Dermis lymphatic vessel endothelial cell (primary cell): ENCODE results near the gene FUZ. TPM values are rescaled to one million over a fixed set of nuclear protein-coding genes. Genes with fewer than 3 reads are reported as not detected.

ENCODE experiments used
- total RNA-seq: library from RNA; depleted of rRNA; stranded (reverse); fragments of >200 nt; gene quantifications from 2 replicates; pipeline ENCODE4 v1.2.1, GENCODE V29; 2014

FUZ gene, protein sequence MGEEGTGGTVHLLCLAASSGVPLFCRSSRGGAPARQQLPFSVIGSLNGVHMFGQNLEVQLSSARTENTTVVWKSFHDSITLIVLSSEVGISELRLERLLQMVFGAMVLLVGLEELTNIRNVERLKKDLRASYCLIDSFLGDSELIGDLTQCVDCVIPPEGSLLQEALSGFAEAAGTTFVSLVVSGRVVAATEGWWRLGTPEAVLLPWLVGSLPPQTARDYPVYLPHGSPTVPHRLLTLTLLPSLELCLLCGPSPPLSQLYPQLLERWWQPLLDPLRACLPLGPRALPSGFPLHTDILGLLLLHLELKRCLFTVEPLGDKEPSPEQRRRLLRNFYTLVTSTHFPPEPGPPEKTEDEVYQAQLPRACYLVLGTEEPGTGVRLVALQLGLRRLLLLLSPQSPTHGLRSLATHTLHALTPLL
- 12.2 and 14.2 TPM in 2 replicates for total RNA-seq

DNA sequence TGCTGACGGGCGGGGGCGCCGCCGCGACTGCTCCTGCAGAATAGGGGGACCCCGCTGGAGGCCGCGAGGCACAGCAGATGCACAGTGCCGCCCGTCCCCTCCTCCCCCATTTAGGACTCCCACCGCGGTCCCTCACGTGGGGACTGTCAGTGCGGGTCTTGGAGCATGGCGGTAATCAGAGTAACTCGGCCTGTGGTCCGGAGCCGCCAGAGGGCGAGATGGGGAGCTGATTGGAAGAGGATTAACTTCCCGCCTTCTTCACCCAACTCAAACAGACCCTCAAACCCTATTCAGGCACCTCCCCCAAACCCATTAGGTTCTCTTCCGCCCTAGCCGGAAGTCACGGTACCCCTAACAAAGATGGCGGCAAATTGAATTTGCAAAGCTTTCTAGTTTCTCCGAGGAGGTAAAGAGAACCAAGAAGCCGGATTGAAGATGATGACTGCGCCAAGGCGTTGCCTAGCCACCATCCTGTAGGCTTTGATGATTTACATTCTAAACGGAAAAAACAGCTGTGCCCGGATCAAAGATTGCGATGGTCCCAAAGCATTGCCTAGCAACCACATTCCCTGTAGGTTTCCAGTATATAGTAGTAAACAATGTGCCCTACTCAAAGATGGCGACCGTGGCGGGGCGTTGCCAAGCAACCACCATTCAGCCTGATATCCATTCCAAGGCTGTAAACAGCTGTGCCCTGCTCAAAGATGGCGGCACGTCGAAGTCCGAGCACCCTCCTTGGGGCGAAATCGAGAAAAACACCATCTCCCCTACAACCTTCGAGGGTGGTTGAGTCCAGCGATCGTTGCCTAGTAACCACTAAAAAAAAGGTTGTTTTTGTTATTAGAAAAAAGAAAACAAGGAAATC lies at the start of gene FUZ:
Gene FUZ, minus strand, starts transcription at position 296 of the 865 bp plus-strand sequence. Its CDS starts 186 bp downstream, at position 110.

DNA sequence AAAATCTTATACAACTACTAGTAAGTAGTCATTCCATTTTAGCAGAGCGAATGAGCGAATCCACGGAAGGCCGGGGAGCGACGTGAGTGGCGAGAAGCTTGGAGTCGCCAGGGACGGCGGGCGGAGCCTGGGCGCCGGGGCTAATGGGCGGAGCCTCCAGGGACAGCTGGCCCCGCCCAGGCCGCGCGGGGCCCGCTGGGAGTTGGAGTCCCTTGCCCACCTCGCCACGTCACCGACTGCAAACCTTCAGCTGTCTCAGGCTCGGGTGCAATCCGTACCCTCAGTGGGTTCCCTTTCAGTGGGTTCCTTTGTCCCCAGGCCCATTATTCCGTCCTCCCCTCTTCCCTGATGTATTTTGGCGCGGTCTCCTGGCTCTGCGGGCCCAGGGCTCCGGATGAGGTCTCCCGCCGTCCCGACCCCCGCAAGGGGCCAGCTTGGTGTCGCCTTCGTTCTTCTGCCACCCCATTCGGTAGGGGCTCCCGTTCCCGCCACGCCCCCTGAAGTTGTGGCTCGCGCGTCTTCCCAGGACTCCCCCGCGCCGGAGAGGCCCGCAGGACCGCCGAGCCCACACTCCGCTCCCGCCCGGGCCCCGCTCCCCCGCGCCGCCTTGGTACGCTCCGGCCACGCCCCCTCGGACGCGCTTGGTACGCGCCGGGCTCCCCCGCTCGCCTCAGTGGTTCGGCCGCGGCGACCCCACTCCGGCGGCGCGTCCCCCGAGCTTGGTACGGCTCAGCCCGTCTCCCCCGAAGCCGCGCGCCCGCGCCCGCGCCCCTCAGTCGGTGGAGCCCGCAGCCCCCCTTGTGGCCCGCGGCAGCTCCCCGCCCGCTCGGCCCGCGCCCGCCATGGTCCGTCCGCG lies 37.6 kb upstream of the FUZ start, which contains the start of gene PTOV1:
Gene PTOV1, plus strand, starts transcription at position 673 of the 856 bp plus-strand sequence.

GRCh38 chr19:49817964-49818648 lies 5.0 kb upstream of the FUZ start, which contains the start of gene MED25:
Gene MED25, plus strand, starts transcription at chr19:49818289. Its CDS starts 53 bp downstream, at chr19:49818342.

GRCh38 chr19:49766930-49767299 lies 46.2 kb downstream of the FUZ start, which contains the start of gene AP2A1:
Gene AP2A1, plus strand, starts transcription at chr19:49767001. Its CDS starts 133 bp downstream, at chr19:49767134.

DNA sequence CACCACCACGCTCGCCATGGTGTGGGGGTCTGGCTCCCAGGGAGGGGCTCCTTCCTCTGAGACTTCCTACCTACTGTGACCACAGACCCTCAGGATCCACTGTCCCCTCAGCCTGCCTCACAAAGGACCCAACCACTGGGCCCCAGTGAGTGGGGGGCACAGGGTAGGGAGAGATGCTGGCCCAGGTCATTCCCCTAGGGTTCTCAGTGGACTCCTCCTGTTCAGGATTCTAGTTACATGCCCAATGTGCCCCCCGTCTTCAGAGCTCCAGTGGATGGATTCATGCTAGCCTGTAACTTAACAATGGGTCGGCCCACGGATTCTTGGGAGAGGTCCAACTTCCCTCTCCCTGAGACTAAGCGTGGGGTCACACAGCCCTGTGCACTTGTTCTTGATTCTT lies 49.9 kb downstream of the FUZ start, which contains the start of gene TSKS:
Gene TSKS, minus strand, starts transcription at position 77 of the 400 bp plus-strand sequence. Its CDS starts 59 bp downstream, at position 18.

Other genes with a start within 250 kb of the FUZ start
- 83.2 and 95.1 TPM in 2 replicates for gene NOSIP, start 232.7 kb downstream of the FUZ start, total RNA-seq
- gene PRRG2, start 232.0 kb downstream of the FUZ start, total RNA-seq: 9.0 and 12.1 TPM in 2 replicates
- 1.0 and 1.6 TPM in 2 replicates for gene PRR12, start 222.1 kb downstream of the FUZ start, total RNA-seq
- gene RRAS, start 173.1 kb downstream of the FUZ start, total RNA-seq: 13.0 and 20.7 TPM in 2 replicates
- gene SCAF1, start 171.1 kb downstream of the FUZ start, total RNA-seq: 4.3 and 4.9 TPM in 2 replicates
- 28.6 and 36.0 TPM in 2 replicates for gene IRF3, start 147.4 kb downstream of the FUZ start, total RNA-seq
- gene BCL2L12, start 147.4 kb downstream of the FUZ start, total RNA-seq: 2.6 and 3.4 TPM in 2 replicates
- gene PRMT1, start 136.0 kb downstream of the FUZ start, total RNA-seq: 308 and 326 TPM in 2 replicates
- 0.22 and 0.52 TPM in 2 replicates for gene ADM5, start 123.7 kb downstream of the FUZ start, total RNA-seq
- gene CPT1C, start 122.2 kb downstream of the FUZ start, total RNA-seq: 11.8 and 12.5 TPM in 2 replicates
- under 0.01 TPM in 2 replicates for gene TSKS, start 50.0 kb downstream of the FUZ start, total RNA-seq
- gene AP2A1, start 46.3 kb downstream of the FUZ start, total RNA-seq: 41.2 and 50.7 TPM in 2 replicates
- gene MED25, start 5.0 kb upstream of the FUZ start, total RNA-seq: 11.1 and 12.6 TPM in 2 replicates
- 43.1 and 44.1 TPM in 2 replicates for gene PTOV1, start 37.9 kb upstream of the FUZ start, total RNA-seq
- 30.9 and 31.3 TPM in 2 replicates for gene PNKP, start 54.3 kb upstream of the FUZ start, total RNA-seq
- 5.9 and 6.8 TPM in 2 replicates for gene AKT1S1, start 64.1 kb upstream of the FUZ start, total RNA-seq
- 5.2 and 7.2 TPM in 2 replicates for gene TBC1D17, start 64.4 kb upstream of the FUZ start, total RNA-seq
- 0.52 and 1.6 TPM in 2 replicates for gene IL4I1, start 83.6 kb upstream of the FUZ start, total RNA-seq
- 2.6 and 3.5 TPM in 2 replicates for gene ATF5, start 115.9 kb upstream of the FUZ start, total RNA-seq
- gene NUP62, start 116.2 kb upstream of the FUZ start, total RNA-seq: 16.6 and 17.8 TPM in 2 replicates
- not detected in 2 replicates for gene SIGLEC11, start 147.9 kb upstream of the FUZ start, total RNA-seq
- 15.3 and 16.3 TPM in 2 replicates for gene VRK3, start 212.1 kb upstream of the FUZ start, total RNA-seq
- gene ZNF473, start 212.7 kb upstream of the FUZ start, total RNA-seq: 3.4 and 6.5 TPM in 2 replicates